ENCODE data around the gene KRTAP10-3.
"Not testable (repeated sequence)": the region's sequence is repeated elsewhere in the genome, so short reads cannot be mapped to it uniquely, and the experiment has no call there.

KRTAP10-3 gene

GRCh38 chr21:44558695-44559094, at the start of gene KRTAP10-3:
Gene KRTAP10-3 (minus strand): TSS chr21:44558795. CDS start chr21:44558715, 80 bp downstream.
- DNase-seq = no peak

DNA sequence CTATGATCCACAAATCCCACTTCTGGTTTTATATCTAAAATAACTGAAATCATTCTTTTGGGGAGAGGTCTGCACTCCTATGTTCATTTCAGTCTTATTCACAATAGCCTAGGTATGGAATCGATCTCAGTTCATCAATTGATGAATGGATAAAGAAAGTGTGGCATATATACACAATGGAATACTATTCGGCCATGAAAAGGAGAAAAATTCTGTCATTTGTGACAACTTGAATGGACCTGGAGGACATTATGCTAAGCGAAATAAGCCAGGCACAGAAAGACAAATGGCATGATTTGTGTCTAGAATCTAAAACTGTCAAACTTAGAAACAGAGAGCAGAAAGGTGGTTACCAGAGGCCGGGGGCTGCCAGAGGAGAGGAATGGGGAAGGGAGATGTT, 47.9 kb upstream of the KRTAP10-3 start:
- no peak for DNase-seq

DNA sequence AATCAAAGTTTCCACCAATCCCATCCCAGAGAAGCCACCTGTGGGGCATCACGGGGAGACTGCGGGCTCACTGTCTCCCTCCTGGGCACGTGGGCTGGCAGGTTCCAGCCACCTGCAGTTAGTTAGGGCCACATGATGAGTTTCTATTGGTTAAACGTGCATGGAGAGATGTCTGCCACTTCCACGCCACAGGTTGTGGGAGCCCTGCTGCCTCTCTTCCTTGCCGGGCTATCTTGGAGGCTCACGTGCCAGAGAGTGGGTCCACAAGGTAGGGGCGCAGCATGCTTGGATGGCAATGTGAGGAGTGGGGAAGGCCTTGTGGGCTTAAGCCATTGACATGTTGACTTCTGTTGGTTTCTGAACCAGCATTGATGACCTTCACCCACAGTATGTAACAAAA, 45.3 kb upstream of the KRTAP10-3 start:
- DNase-seq = no peak

- no peak for DNase-seq
Observed at GRCh38 chr21:44603109-44603875, 44.7 kb upstream of the KRTAP10-3 start.

- DNase-seq = no peak
Observed at GRCh38 chr21:44602463-44602850, 43.9 kb upstream of the KRTAP10-3 start.

GRCh38 chr21:44601596-44602462, 43.2 kb upstream of the KRTAP10-3 start:
- no peak for DNase-seq

- DNase-seq = not testable (repeated sequence)
Observed at GRCh38 chr21:44601091-44601490, 42.5 kb upstream of the KRTAP10-3 start.

DNA sequence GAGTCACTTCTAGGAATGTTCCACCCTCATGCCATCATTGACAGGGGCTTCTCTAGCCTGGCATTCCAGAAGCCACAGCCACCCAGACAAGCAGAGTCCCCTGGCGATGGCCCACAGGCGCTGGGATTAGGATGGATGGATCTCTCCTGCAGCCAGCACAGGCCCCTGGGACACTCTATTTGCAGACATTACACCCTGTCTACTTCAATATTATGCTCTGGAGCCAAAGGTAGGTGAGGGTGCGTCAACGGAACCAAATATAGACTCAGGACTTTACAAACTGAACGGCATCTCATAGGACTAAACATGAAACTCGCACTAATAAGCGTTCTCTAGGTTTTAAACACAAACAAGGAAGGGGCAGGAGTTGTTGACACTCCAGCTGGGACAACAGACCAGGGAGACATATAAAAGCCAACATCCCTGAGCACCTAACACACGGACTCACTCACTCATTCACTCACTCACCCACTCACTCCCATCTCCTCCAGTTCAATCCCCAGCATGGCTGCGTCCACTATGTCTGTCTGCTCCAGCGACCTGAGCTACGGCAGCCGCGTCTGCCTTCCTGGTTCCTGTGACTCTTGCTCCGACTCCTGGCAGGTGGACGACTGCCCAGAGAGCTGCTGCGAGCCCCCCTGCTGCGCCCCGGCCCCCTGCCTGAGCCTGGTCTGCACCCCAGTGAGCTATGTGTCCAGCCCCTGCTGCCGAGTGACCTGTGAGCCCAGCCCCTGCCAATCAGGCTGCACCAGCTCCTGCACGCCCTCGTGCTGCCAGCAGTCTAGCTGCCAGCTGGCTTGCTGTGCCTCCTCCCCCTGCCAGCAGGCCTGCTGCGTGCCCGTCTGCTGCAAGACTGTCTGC, 41.8 kb upstream of the KRTAP10-3 start, which contains the start of gene KRTAP10-7:
KRTAP10-7 (plus strand) TSS at position 480 of the 861 bp plus-strand sequence; CDS start at position 505, 25 bp downstream.
- DNase-seq = not testable (repeated sequence)

DNA sequence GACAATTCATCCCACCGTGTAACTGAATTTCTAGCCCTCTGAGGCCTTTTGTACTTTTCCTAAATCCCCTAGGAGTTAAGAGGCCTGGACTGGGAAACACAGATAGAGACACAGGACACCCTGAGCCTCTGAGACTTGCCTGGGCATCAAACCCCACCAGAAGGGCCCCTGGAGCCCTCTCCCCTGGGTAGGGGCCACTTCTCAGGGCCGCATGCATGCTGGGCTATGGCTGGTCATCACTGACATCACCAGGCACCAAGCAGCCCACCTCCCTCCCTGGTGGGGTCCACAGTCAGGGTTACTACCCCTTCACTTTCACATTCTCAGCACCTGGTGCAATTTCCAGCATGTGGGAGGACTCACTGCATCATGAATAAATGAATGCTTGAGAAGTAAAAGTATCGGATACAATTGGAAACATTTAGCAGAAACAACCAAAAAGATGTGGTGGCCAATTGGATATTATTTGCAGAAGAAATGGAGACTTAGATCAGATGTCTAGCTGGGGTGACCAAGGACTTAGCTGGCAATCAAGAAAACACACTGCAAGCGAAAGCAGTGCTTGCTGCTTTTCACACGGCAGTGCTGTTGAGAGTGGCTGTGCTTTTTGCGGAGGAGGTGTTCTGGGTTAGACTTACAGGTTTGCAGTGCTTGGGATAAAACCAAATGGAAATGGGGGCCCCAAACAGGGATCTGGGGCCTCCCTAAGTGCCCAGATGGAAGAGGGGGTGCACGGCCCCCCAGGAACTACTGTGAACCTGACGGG, 40.9 kb upstream of the KRTAP10-3 start:
- no peak for DNase-seq

DNA sequence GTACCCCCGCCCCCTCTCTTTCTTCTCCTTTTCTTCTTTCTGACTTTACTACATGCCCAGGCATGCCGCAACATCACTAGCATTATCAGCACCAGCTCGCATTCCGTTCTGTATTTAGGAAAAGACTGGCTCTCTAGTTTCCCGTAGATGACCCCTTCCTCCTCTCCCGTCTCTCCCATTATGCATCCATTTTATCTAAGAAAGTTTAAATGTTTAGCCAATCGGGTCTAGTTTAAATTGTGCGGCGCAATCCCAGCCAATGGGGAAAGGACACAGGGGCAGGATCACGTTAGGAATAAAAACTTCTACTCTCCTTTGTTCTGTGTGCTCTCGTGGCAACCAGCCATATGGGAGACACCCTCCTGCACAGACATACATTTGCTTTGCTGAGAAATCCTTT, 39.5 kb upstream of the KRTAP10-3 start:
- no peak for DNase-seq

DNA sequence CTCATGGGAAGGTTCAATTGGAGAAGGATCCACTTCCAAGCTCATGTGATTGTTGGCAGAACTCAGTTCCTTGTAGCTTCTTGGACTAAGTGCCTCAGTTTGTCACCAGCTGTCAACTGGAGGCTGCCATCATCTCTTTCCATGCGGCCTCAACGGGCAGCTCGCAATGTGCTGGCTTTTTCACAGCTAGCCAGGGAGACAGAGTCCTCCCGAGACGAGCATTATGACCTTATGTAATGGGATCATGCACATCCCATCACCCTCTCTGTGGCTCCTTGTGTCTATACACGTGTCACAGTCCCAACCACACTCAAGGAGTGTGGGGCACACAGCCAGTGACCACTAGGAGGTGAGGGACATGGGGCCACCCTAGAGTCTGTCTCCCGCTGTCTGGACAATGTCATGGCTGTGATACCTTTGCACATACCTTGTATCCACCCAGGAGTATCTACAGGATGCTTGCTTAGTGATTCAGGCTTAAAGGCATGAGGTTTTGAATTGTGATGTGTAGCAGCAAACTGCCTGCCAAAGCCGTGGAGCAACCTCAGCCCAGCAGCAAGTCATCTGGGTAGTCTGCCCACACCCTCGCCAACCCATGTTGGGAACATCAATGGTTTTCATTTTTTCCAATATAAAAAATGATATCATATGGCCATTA, 37.6 kb upstream of the KRTAP10-3 start:
- peak; percentile 61 for DNase-seq

DNA sequence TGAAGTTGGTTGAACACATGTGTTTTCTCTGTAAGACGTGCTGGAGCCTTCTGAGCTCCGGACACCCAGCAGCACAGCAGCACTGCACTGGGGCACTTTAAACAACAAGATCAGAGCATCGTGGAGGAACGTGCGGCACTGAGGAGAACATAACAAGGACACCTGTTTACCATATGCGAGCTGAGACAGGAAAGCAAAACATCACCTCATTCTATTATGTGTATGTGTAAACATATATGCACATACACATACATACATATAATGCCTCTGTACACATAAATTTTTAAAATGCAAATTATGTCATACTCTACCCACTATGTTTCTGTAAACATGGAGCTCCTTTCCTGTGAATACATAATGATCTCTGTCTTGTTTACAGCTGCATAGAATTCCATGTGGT, 36.9 kb upstream of the KRTAP10-3 start:
- DNase-seq = no peak

DNA sequence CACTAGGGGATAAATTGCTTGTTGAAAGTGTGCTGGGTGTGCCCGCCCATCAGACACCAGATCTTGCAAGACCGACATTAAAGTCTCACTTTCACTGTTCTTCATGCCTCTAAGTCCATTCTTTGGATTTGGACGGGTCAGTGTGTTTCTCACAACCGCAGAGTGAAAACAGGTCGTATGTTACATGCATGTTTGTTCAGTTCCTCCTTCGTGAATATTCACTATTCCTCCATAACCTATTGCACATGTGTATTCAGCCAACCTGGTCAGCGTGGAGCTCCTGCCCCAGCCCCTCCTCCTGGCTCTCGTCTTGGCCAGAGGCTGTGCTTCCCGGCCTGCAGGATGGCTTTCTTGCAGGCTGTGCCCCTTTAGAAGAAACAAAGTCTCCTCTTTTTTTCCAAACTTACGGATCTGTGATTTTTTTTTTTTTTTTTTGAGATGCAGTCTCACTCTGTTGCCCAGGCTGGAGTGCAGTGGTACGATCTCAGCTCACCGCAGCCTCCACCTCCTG, 35.9 kb upstream of the KRTAP10-3 start:
- DNase-seq = no peak

DNA sequence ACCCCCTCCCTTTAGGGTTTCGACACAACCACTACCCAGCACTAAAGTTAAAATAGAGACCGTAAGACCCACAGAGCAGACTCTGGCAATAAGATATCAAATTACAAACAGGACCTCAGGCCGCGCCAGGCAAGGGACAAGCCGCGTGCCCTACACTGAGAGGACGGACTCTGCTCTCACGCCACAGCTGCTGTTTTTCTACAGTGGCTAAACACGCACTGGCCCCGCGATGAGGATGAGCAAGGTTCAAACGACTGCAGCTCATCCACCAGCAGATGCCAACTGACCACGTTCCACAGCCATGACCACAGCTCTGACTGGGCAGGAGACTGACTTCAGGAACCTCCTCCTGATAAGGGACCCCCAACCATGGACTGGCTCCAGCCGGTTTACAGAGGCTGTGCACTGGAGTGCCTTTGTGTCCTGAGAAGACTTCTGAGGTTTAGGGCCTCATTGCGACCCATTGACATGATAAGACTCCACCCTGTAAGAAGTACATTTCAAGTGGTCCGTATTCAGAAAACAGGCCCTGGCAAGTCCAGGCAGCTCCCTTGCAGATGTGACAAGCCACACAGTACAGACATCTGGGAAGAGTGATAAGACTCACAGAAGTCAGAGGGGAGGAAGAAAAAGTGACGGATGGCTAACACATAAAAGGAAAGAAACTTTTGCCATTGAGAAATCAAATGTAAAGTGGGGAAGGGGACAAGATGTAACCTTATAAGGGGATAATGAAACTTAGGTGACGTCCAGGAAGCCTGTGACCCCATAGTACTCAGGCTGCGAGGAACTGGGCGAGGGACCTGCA, 35.2 kb upstream of the KRTAP10-3 start:
- no peak for DNase-seq

DNA sequence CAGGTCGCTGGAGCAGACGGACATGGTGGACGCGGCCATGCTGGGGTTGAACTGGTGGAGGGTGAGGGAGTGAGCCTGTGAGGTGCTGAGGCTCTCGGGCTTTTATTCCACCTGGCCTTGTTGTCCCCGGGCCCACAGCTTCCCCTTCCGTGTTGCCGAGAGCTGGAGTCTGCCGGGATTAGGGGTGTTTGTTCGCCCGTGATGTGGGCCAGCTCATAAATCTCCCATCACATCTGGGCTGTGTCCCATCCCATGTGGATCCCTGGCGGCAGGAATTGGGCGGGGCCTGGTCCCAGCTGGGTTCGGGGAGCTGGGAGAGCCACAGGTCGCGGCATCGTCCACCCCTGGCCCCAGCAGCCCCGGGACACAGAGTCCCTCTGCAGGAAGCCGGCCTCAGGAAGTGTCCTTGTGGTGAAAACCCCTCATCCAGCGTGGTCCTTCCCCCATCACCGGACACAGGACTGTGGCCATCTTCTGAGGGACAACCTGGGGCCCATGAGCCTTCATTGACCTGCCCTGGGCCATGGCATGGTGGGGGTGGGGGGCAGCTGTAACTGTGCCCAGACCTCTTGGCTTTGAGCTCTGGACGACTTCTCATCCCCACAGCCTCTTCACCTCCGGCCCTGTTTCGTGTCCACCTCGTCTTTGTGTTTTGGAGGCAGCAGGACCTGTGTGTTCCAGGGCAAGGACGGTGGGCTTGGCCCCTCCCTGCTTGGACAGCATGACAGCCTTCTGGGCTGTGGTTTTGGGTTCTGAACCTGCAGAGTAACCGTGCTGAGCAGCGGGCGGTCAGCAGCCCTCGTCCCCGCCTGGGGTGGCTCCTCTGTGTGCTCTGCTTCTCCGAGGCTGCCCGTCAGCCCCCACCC, 34.1 kb upstream of the KRTAP10-3 start, which contains the start of gene KRTAP10-6:
KRTAP10-6 (minus strand) TSS at position 60 of the 866 bp plus-strand sequence; CDS start at position 39, 21 bp downstream.
- no peak for DNase-seq

GRCh38 chr21:44591801-44592130, 33.2 kb upstream of the KRTAP10-3 start:
- DNase-seq = not testable (repeated sequence)

GRCh38 chr21:44590897-44591800, 32.6 kb upstream of the KRTAP10-3 start:
- DNase-seq = not testable (repeated sequence)

- DNase-seq = no peak
Observed at GRCh38 chr21:44590311-44590721, 31.7 kb upstream of the KRTAP10-3 start.

Data from islet precursor cell (in vitro differentiated cells).